ENCODE measurements around the gene PRKRA.

DNA sequence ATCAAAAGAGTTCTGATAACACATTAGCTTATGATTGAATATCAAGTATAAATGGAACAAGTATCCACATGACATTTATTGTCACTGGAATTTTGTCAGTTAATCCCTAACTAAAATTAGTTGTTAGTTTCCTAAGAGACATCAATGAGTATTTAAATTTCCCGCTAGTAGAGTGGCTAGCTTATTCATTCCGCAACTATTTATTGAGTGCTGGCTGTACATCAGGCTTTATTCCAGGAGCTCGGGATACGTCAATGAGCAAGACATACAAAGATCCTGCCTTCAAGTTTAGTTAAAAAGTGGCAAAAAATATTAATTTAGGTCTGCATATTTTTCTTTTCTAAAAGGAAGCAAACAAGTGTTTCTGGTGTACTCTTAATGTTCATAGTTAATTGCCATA is 59.3 kb downstream of the PRKRA start:
- TF ChIP-seq POLR2A (IDR thresholded peaks at IDR 0.05): no peak
- TF ChIP-seq, protein P1, sequence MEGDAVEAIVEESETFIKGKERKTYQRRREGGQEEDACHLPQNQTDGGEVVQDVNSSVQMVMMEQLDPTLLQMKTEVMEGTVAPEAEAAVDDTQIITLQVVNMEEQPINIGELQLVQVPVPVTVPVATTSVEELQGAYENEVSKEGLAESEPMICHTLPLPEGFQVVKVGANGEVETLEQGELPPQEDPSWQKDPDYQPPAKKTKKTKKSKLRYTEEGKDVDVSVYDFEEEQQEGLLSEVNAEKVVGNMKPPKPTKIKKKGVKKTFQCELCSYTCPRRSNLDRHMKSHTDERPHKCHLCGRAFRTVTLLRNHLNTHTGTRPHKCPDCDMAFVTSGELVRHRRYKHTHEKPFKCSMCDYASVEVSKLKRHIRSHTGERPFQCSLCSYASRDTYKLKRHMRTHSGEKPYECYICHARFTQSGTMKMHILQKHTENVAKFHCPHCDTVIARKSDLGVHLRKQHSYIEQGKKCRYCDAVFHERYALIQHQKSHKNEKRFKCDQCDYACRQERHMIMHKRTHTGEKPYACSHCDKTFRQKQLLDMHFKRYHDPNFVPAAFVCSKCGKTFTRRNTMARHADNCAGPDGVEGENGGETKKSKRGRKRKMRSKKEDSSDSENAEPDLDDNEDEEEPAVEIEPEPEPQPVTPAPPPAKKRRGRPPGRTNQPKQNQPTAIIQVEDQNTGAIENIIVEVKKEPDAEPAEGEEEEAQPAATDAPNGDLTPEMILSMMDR (IDR thresholded peaks at IDR 0.05): no peak
